Spleen (tissue), 7 donors: ENCODE data around the gene PDE10A.

Source experiments
- POLR2A ChIP-seq, 3 donors: fragments of 450-650 bp; IDR thresholded peaks; one replicate each; pipeline ENCODE4 v1.5.1; 2017; ENCODE audit warnings: antibody characterized with exemption in 3 of 3, mild to moderate bottlenecking in 1 of 3
- POLR2AphosphoS5 ChIP-seq, 3 donors: sonication (generic); formaldehyde crosslinking; IDR thresholded peaks; one replicate each; pipeline ENCODE4 v1.5.1; 2017; ENCODE audit warnings: antibody characterized with exemption in 3 of 3
- TF ChIP-seq, protein P1 (sequence below), 11 experiments: fragments of 200-600 bp in 7 of 11; fragments of 450-650 bp in 4 of 11; sonication (generic) in 4 of 11; IDR thresholded peaks in 8 of 11; conservative IDR thresholded peaks in 3 of 11; 1 replicate in 7 of 11; 2 replicates in 4 of 11; pipeline versions ENCODE4 v1.4.0 to v1.8.0; 2016 to 2021; ENCODE audit warnings: antibody characterized with exemption in 11 of 11, inconsistent platforms in 4 of 11, mild to moderate bottlenecking in 1 of 11
- donor health status: DM: no; HTN: no; CAD: no; lungs with moderate emphysema.
- donor health status: DM: no; HTN: no; CAD: no.
- donor health status: DM: no; HTN: no; CAD: no.

DNA sequence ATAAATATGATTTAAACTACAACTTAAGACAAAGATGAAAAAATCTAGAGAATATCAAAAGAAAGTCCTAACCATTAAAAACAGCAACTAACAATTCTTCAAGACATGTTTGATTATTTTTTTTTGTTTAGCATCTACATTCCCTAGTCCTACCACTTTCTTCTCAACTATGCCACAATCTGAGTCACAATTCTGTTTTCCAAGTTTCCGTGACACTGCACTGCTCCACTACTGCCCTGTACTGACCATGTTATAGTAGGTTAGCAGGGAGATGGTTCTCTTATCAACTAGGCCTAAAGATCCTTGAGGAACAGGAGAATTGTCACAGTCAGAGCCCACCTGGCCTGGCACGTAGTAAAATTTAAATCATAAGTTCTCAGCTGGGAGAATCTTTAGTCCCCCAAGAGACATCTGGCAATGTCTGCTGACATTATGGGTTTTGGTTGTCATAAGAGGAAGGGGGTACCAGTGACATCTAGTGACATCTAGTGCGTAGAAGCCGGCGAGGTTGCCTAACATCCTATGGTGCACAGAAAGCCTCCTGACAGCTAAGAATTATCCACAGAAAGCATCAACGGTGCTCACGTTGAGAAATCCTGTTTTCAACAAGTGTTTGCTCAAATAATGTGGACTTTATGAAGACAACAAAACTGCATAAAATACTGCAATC is 100.5 kb downstream of the PDE10A start:
- TF ChIP-seq, protein P1, sequence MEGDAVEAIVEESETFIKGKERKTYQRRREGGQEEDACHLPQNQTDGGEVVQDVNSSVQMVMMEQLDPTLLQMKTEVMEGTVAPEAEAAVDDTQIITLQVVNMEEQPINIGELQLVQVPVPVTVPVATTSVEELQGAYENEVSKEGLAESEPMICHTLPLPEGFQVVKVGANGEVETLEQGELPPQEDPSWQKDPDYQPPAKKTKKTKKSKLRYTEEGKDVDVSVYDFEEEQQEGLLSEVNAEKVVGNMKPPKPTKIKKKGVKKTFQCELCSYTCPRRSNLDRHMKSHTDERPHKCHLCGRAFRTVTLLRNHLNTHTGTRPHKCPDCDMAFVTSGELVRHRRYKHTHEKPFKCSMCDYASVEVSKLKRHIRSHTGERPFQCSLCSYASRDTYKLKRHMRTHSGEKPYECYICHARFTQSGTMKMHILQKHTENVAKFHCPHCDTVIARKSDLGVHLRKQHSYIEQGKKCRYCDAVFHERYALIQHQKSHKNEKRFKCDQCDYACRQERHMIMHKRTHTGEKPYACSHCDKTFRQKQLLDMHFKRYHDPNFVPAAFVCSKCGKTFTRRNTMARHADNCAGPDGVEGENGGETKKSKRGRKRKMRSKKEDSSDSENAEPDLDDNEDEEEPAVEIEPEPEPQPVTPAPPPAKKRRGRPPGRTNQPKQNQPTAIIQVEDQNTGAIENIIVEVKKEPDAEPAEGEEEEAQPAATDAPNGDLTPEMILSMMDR (IDR thresholded peaks at IDR 0.05 in 8 of 11, conservative IDR thresholded peaks at IDR 0.05 in 3 of 11) = no peak
- TF ChIP-seq POLR2A (IDR thresholded peaks at IDR 0.05) (no peak), POLR2AphosphoS5 (IDR thresholded peaks at IDR 0.05) (no peak)
